Islet of Langerhans (tissue), 1 donor: Measurements from ENCODE around the gene CSRNP2.

Source experiments
- FAIRE-seq: peaks from one replicate; lab custom pipeline; 2011; peaks lifted over from hg19 to GRCh38; lab: Jason Lieb, UNC

The CSRNP2 gene

DNA sequence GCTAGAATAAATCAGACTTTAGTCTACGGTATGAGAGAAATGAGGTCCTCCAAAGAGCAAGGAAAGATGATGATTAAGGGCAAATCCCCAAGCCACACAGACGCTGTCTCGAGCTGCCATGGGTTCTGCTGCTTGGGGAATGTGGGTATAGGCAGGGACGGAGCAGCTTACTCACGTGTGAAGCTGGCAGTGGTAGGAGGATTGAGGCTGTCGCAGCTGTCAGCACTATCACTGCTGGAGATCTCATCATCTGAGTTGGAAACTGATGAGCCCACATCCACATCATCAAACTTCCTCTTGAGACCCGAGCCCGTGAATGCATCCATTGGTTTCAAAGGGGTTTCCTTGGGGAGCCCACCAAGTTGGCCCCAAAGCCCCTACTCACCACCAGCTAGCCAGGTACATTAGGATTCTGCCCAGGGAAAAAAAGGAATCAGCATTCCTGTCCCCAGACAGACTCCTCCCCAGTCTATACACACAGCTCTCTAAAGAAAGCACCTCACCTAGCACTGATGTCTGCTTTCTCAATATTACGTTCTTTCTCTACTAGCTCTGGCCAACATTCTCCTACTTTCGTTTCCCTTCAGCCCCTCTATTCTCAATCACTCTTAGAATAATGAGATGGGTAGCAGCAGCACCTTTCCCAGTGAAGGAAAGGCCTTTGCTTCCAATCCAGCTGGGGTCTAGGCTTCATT is 7.0 kb downstream of the CSRNP2 start:
- no peak for FAIRE-seq

- FAIRE-seq: no peak
Measured at GRCh38 chr12:51075390-51075789, 8.0 kb downstream of the CSRNP2 start.

DNA sequence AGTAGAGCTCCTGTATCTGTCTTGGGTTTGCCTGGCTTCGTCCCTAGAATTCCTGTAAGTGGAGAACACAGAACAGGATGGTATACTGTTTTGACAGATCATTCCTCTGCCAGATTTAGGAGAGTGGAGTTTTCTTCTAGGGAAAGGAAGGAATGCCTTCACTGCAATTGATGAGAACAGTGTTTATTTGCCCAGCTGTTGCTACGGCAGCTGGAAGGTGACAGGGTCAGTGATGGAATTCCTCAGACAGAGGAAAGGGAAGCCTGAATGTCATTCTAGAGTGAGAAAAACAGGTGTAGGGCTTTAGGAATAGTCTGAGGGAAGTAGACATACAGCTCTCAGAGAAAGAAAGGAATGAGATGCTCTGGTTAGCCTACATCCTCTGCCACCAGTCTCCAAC is 11.7 kb downstream of the CSRNP2 start:
- FAIRE-seq: no peak

- FAIRE-seq: no peak
Measured at GRCh38 chr12:51070004-51070403, 13.4 kb downstream of the CSRNP2 start.

DNA sequence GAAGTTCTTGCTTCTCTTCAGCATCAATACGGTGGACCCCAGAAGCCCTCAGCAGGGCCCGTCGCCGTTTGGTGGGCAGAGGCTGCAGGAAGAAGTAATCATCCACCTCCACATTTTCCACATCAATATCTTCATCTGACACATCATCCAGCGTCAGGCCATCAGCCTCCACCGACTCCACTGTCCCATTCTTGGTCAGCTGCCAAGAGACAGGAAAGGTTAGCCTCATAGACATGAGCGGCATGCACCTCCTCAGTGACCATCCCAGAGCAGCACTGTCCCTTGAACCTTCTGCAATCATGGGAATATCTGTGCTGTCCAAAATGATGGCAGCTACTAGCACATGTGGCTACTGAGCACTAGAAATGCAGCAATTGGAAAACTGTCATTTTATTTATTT is 15.6 kb downstream of the CSRNP2 start:
- no peak for FAIRE-seq

DNA sequence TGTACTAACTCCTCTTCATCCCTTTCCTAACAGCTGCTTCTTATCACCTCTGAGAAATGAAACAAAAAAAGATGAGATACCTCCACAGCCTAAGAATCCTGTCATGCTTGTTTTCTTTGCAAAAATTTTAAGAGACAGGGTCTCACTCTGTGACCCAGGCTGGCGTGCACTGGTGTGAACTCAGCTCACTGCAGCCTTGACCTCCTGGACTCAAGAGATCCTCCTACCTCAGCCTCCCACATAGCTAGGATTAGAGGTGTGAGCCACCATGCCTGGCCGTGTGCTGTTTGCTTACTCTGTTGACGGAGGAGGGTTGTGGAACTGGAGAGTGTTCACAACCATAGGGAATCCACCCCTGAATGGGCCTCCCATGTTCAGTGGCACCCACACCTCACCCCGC is 16.2 kb downstream of the CSRNP2 start:
- FAIRE-seq: no peak

DNA sequence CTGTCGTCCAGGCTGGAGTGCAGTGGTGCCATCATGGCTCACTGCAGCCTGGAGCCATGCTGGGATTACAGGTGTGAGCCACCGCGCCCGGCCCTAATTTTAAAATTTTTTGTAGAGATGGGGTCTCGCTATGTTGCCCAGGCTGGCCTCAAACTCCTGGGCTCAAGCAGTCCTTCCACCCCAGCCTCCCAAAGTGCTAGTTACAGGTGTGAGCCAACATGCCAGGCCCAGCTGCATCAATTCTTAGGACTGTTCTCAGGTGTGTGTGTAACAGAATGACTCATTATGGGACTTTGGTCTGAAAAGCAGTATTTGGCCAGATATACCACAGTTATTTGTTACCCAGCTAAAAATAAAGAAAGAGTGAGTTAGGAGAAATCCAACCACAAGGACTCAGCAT is 17.9 kb downstream of the CSRNP2 start:
- FAIRE-seq: no peak

- FAIRE-seq: no peak
Measured at GRCh38 chr12:51062631-51063397, 20.6 kb downstream of the CSRNP2 start.

- FAIRE-seq: no peak
Measured at GRCh38 chr12:51059086-51059485, 24.3 kb downstream of the CSRNP2 start.

DNA sequence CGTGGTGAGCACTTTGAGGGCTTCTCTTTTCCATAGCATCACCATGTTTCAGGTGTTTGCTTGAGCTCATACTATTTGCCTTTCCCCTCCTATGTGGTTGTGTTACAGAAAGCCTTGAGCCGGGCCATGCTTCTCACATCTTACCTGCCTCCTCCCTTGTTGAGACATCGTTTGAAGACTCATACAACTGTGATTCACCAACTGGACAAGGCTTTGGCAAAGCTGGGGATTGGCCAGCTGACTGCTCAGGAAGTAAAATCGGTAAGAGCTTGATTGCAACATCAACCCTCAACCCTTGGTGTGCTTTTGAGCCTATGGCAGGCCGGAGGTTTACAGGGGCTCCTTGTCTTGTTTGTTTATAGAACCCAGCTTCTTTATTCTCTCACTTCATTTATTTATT is 27.2 kb downstream of the CSRNP2 start:
- no peak for FAIRE-seq

GRCh38 chr12:51055060-51055459 is 28.3 kb downstream of the CSRNP2 start:
- FAIRE-seq: no peak

GRCh38 chr12:51051787-51052186 is 31.6 kb downstream of the CSRNP2 start:
- no peak for FAIRE-seq

DNA sequence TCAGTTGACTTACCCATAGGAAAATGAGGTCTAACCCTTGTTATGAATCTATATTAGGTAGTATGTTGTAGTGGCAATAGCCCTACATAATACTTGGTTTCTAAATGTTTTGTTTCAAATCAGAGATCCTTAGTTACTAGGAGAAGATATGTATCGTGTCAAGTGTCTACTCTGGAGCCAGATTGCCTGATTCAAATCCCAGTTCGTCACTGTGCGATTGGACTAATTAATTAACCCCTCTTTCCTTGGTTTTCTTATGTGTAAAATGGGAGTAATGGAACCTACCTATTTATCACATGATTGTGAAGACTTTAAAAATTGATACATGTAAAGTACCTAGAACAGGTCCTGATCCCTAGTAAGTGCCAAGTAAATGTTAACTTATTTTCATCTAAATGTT is 33.9 kb downstream of the CSRNP2 start:
- no peak for FAIRE-seq

- no peak for FAIRE-seq
Measured at GRCh38 chr12:51048661-51049251, 34.6 kb downstream of the CSRNP2 start.

DNA sequence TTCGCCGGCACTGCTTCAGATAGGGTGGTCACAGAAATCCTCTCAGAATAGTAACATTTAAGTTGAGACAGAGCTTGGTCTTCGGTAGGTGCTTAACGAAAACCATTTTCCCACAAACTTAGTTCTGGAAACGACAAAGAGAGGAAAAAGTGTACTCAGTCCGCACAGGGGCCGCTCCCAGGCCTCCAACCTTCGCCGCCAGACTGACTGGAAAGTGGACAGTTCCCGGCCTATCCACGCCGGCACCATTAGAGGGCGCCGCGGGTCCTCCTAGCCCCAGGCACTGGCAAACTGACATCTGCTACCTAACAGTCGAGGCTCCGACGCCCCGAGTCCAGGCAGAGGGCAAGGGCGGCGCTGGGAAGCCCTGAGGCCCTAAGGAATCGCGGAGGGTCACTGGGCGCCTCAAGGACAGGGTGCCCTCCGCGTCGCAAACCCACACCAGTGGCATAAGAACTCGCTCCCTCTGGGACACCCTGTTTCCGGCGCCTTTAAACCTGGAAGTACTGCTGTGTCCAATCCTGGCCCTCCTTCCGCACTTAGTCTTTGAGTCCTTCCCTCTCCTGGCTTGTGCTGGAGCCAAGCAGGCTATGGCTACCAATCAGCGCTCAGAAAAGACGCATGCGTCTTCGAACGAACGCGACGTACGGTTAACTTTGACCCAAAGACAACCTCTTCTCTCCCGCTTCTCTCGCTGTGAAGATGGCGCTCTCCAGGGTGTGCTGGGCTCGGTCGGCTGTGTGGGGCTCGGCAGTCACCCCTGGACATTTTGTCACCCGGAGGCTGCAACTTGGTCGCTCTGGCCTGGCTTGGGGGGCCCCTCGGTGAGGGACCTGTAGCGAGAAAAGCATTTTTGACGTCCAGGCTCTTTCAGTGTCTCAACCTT is 35.5 kb downstream of the CSRNP2 start, which contains the start of gene LETMD1:
TSS of gene LETMD1 (plus strand) at position 673 of the 886 bp plus-strand sequence. CDS start at position 703, 30 bp downstream.
- FAIRE-seq: peak; percentile 45

DNA sequence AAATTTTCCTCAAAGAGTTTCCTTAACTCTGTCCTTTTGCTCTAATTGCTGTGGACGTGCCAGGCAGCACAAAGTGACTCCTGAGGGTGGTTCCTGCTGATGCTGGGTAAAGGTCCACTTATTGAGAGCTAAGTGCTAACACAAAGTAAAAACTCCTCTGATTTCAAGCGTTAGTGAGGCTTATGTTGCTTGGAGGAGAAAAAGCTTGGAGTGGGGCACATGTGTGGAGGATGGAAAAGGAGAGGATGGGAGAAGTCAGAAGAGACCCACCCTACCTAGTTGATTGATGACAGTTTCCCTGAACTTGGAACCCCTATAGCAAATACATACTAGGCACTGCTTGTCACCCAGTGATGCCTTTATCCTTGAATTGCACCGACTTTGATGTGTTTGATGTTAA is 47.1 kb downstream of the CSRNP2 start:
- FAIRE-seq: no peak

GRCh38 chr12:51033457-51034089 is 49.8 kb downstream of the CSRNP2 start:
- FAIRE-seq: no peak

DNA sequence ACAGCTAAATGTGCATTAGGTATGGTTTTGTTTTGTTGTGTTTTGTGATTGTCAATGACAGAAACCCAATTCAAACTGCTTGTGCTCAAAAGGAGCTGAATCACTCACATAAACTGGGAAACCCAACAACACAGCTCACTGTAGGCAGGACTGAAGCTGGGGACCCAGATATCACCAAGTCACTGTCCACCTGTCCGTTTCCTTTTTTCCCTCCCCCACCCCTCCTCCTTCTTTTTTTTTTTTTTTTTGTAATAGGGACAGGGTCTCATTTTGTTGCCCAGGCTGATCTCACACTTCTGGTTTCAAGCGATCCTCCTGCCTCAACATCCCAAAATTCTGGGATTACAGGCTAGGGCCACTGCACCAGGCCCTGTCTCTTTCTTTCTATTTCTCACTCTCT is 50.3 kb downstream of the CSRNP2 start:
- FAIRE-seq: no peak

GRCh38 chr12:51028813-51029150 is 54.6 kb downstream of the CSRNP2 start:
- no peak for FAIRE-seq

DNA sequence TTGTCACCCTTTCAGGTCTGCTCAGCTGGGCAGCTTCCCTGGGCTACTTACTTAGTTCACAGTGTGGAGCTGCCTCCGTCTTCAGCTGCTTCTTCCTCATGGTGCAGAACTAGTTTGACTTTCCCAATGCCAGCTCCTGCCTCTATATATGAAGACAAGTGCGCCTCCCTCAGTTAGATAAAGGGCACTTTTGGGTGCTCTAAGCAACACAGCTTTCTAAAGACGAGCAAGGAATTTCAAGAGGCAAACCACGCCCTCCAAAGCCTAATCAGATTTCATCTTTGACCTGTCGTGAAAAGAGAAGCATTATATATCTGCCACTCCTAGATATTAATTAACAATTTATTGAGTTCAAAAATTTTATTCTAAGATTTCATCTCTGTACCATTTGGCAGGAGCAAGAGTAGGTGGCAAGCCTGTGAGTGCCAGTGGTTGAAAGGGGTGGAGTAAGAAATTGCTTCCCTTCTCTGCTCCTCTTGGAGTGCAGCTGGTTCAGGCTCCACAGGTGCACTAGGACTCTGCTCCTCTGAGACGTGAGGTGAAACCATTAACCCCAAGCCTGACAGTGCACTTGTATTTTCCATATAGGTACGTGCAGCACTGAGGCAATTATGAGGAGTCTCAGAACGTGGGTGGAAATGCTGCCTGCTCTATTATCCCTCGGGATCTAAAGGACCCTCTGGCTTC is 55.1 kb downstream of the CSRNP2 start:
- no peak for FAIRE-seq

DNA sequence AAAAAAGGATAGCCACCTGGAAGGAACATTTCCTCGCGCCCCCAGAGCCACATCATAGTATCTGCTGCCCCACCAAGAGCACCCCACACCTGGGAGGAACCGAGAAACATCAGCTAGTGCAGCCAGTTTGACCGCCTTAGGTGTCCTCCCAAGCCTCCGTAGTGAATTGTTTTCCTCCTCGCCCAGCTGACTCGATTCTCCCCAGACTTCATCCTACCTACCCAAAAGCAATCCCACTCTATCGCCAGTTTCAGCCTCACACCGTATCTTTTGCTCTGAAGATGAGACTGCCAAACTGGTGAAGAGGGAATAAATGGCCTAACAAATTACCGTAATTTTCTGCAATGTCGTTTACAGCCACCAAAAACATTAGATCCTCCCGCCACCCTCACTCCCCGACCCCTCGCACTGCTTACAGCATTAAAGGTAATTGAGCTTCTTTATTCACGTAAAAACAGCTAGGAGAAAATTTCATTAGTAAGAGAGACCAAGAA is 56.0 kb downstream of the CSRNP2 start:
- FAIRE-seq: no peak
